ENCODE data around the gene RBP7.

Gene RBP7

GRCh38 chr1:9996624-9997582, at the start of gene RBP7:
Gene RBP7 (plus strand): TSS chr1:9997228. CDS start chr1:9997259, 31 bp downstream.
- Histone ChIP-seq H2AFZ (ENCODE audit: low read length, unreplicated experiment) (peak within 1 kb of the TSS; percentile 23), H3K27me3 (ENCODE audit: insufficient read depth, low read length) (peaks cover 29% of the 10 kb centered on the region), H3K36me3 (ENCODE audit: insufficient read depth, low read length) (no peaks in the 10 kb centered on the region), H3K27ac (ENCODE audit: low read depth, low read length) (no peak within 1 kb of the TSS), H3K79me2 (ENCODE audit: control insufficient read depth, insufficient read depth, low read length, unreplicated experiment) (no peaks in the 10 kb centered on the region), H3K4me3 (ENCODE audit: low read depth, low read length) (peak within 1 kb of the TSS; percentile 41; the same call in 1 of the 2 replicates), H3K4me1 (ENCODE audit: control insufficient read depth, insufficient read depth, low read length, unreplicated experiment) (no peaks in the 10 kb centered on the region)

- Histone ChIP-seq H3K27me3 (ENCODE audit: insufficient read depth, low read length) (no peaks in the 10 kb centered on the region), H3K27ac (ENCODE audit: low read depth, low read length) (no peak overlapping the region), H3K36me3 (ENCODE audit: insufficient read depth, low read length) (no peaks in the 10 kb centered on the region), H3K4me1 (ENCODE audit: control insufficient read depth, insufficient read depth, low read length, unreplicated experiment) (peaks cover 13% of the 10 kb centered on the region), H2AFZ (ENCODE audit: low read length, unreplicated experiment) (no peak overlapping the region), H3K4me3 (ENCODE audit: low read depth, low read length) (no peak overlapping the region), H3K79me2 (ENCODE audit: control insufficient read depth, insufficient read depth, low read length, unreplicated experiment) (peaks cover 3% of the 10 kb centered on the region)
Observed at GRCh38 chr1:9957726-9958125, 39.3 kb upstream of the RBP7 start.

GRCh38 chr1:9960011-9960410, 37.0 kb upstream of the RBP7 start:
- H2AFZ ChIP-seq (ENCODE audit: low read length, unreplicated experiment), result no peak overlapping the region
- H3K27me3 ChIP-seq (ENCODE audit: insufficient read depth, low read length), result no peaks in the 10 kb centered on the region
- H3K27ac ChIP-seq (ENCODE audit: low read depth, low read length), result no peak overlapping the region

GRCh38 chr1:9960706-9961562, 36.1 kb upstream of the RBP7 start:
- Histone ChIP-seq H3K4me3 (ENCODE audit: low read depth, low read length) (no peak overlapping the region), H2AFZ (ENCODE audit: low read length, unreplicated experiment) (no peak overlapping the region)

More at GRCh38 chr1:9960011-9960410, 37.0 kb upstream of the RBP7 start:
- Histone ChIP-seq H3K4me1 (ENCODE audit: control insufficient read depth, insufficient read depth, low read length, unreplicated experiment) (peaks cover 13% of the 10 kb centered on the region), H3K36me3 (ENCODE audit: insufficient read depth, low read length) (no peaks in the 10 kb centered on the region), H3K79me2 (ENCODE audit: control insufficient read depth, insufficient read depth, low read length, unreplicated experiment) (peaks cover 3% of the 10 kb centered on the region), H3K4me3 (ENCODE audit: low read depth, low read length) (no peak overlapping the region)

GRCh38 chr1:9984253-9984652, 12.8 kb upstream of the RBP7 start:
- no peak overlapping the region for H3K4me3 ChIP-seq (ENCODE audit: low read depth, low read length)
- H3K27ac ChIP-seq (ENCODE audit: low read depth, low read length), result no peak overlapping the region
- no peaks in the 10 kb centered on the region; the same call in 1 of the 2 replicates for H3K36me3 ChIP-seq (ENCODE audit: insufficient read depth, low read length)
- H3K79me2 ChIP-seq (ENCODE audit: control insufficient read depth, insufficient read depth, low read length, unreplicated experiment), result no peaks in the 10 kb centered on the region
- no peak overlapping the region for H2AFZ ChIP-seq (ENCODE audit: low read length, unreplicated experiment)
- no peaks in the 10 kb centered on the region for H3K27me3 ChIP-seq (ENCODE audit: insufficient read depth, low read length)
- H3K4me1 ChIP-seq (ENCODE audit: control insufficient read depth, insufficient read depth, low read length, unreplicated experiment), result no peaks in the 10 kb centered on the region

More at GRCh38 chr1:9960706-9961562, 36.1 kb upstream of the RBP7 start:
- Histone ChIP-seq H3K79me2 (ENCODE audit: control insufficient read depth, insufficient read depth, low read length, unreplicated experiment) (peaks cover 3% of the 10 kb centered on the region), H3K27ac (ENCODE audit: low read depth, low read length) (no peak overlapping the region), H3K27me3 (ENCODE audit: insufficient read depth, low read length) (no peaks in the 10 kb centered on the region), H3K4me1 (ENCODE audit: control insufficient read depth, insufficient read depth, low read length, unreplicated experiment) (peaks cover 13% of the 10 kb centered on the region), H3K36me3 (ENCODE audit: insufficient read depth, low read length) (no peaks in the 10 kb centered on the region)

GRCh38 chr1:9985001-9985400, 12.0 kb upstream of the RBP7 start:
- no peaks in the 10 kb centered on the region; the same call in 1 of the 2 replicates for H3K36me3 ChIP-seq (ENCODE audit: insufficient read depth, low read length)
- no peak overlapping the region for H2AFZ ChIP-seq (ENCODE audit: low read length, unreplicated experiment)
- H3K4me1 ChIP-seq (ENCODE audit: control insufficient read depth, insufficient read depth, low read length, unreplicated experiment), result no peaks in the 10 kb centered on the region
- H3K4me3 ChIP-seq (ENCODE audit: low read depth, low read length), result no peak overlapping the region
- no peaks in the 10 kb centered on the region for H3K79me2 ChIP-seq (ENCODE audit: control insufficient read depth, insufficient read depth, low read length, unreplicated experiment)
- H3K27ac ChIP-seq (ENCODE audit: low read depth, low read length), result no peak overlapping the region
- H3K27me3 ChIP-seq (ENCODE audit: insufficient read depth, low read length), result no peaks in the 10 kb centered on the region

GRCh38 chr1:9989773-9990172, 7.3 kb upstream of the RBP7 start:
- Histone ChIP-seq H3K4me1 (ENCODE audit: control insufficient read depth, insufficient read depth, low read length, unreplicated experiment) (peaks cover 7% of the 10 kb centered on the region), H2AFZ (ENCODE audit: low read length, unreplicated experiment) (no peak overlapping the region), H3K27ac (ENCODE audit: low read depth, low read length) (no peak overlapping the region)

GRCh38 chr1:9990944-9991343, 6.1 kb upstream of the RBP7 start:
- Histone ChIP-seq H3K27me3 (ENCODE audit: insufficient read depth, low read length) (no peaks in the 10 kb centered on the region), H3K4me3 (ENCODE audit: low read depth, low read length) (no peak overlapping the region), H3K36me3 (ENCODE audit: insufficient read depth, low read length) (no peaks in the 10 kb centered on the region), H2AFZ (ENCODE audit: low read length, unreplicated experiment) (no peak overlapping the region), H3K27ac (ENCODE audit: low read depth, low read length) (no peak overlapping the region), H3K79me2 (ENCODE audit: control insufficient read depth, insufficient read depth, low read length, unreplicated experiment) (no peaks in the 10 kb centered on the region), H3K4me1 (ENCODE audit: control insufficient read depth, insufficient read depth, low read length, unreplicated experiment) (peaks cover 7% of the 10 kb centered on the region)

More at GRCh38 chr1:9989773-9990172, 7.3 kb upstream of the RBP7 start:
- Histone ChIP-seq H3K4me3 (ENCODE audit: low read depth, low read length) (no peak overlapping the region), H3K36me3 (ENCODE audit: insufficient read depth, low read length) (no peaks in the 10 kb centered on the region), H3K79me2 (ENCODE audit: control insufficient read depth, insufficient read depth, low read length, unreplicated experiment) (no peaks in the 10 kb centered on the region), H3K27me3 (ENCODE audit: insufficient read depth, low read length) (no peaks in the 10 kb centered on the region)

- no peaks in the 10 kb centered on the region for H3K36me3 ChIP-seq (ENCODE audit: insufficient read depth, low read length)
- H3K27me3 ChIP-seq (ENCODE audit: insufficient read depth, low read length), result peaks cover 17% of the 10 kb centered on the region
- peaks cover 7% of the 10 kb centered on the region for H3K4me1 ChIP-seq (ENCODE audit: control insufficient read depth, insufficient read depth, low read length, unreplicated experiment)
- H2AFZ ChIP-seq (ENCODE audit: low read length, unreplicated experiment), result no peak overlapping the region
- no peak overlapping the region for H3K4me3 ChIP-seq (ENCODE audit: low read depth, low read length)
- H3K79me2 ChIP-seq (ENCODE audit: control insufficient read depth, insufficient read depth, low read length, unreplicated experiment), result no peaks in the 10 kb centered on the region
- no peak overlapping the region for H3K27ac ChIP-seq (ENCODE audit: low read depth, low read length)
Observed at GRCh38 chr1:9992910-9993309, 4.1 kb upstream of the RBP7 start.

- Histone ChIP-seq H3K4me1 (ENCODE audit: control insufficient read depth, insufficient read depth, low read length, unreplicated experiment) (peaks cover 7% of the 10 kb centered on the region), H3K27me3 (ENCODE audit: insufficient read depth, low read length) (peaks cover 23% of the 10 kb centered on the region), H3K79me2 (ENCODE audit: control insufficient read depth, insufficient read depth, low read length, unreplicated experiment) (no peaks in the 10 kb centered on the region), H3K27ac (ENCODE audit: low read depth, low read length) (no peak overlapping the region), H2AFZ (ENCODE audit: low read length, unreplicated experiment) (no peak overlapping the region), H3K4me3 (ENCODE audit: low read depth, low read length) (no peak overlapping the region), H3K36me3 (ENCODE audit: insufficient read depth, low read length) (no peaks in the 10 kb centered on the region)
Observed at GRCh38 chr1:9993561-9994075, 3.4 kb upstream of the RBP7 start.
